ENCODE results near the gene ABCC3. TPM values are rescaled to one million over a fixed set of nuclear protein-coding genes. Genes with fewer than 3 reads are reported as not detected.

Gene ABCC3

GRCh38 chr17:50737118-50737698, 102.5 kb downstream of the ABCC3 start:
- Histone ChIP-seq H3K9me3 (ENCODE audit: control insufficient read depth, low read length) (no peaks in the 10 kb centered on the region), H2BK120ac (ENCODE audit: low read depth, low read length) (no peak overlapping the region), H2BK5ac (ENCODE audit: low read depth, low read length, poor library complexity, severe bottlenecking) (no peak overlapping the region), H3K79me1 (replicated peaks; ENCODE audit: low read length, poor library complexity, severe bottlenecking) (peaks cover 5% of the 10 kb centered on the region), H2BK15ac (ENCODE audit: low read depth, poor library complexity, severe bottlenecking) (no peak overlapping the region), H4K8ac (ENCODE audit: low read length) (no peak overlapping the region), H3K4me1 (ENCODE audit: control insufficient read depth, insufficient read depth, low read depth, low read length) (peaks cover 7% of the 10 kb centered on the region), H3K23ac (ENCODE audit: low read length in 2 of 2) (no peak overlapping the region), H3K18ac (ENCODE audit: low read depth in 1 of 2, low read length in 2 of 2) (no peak overlapping the region), H3K27ac (ENCODE audit: low read length, poor library complexity, severe bottlenecking) (no peak overlapping the region), H2AFZ (ENCODE audit: low read depth, low read length) (no peak overlapping the region), H3K9ac (ENCODE audit: low read length) (no peak overlapping the region), H2AK5ac (ENCODE audit: low read length, severe bottlenecking) (no peak overlapping the region), H3K4ac (ENCODE audit: low read depth in 1 of 2, low read length in 2 of 2) (no peak overlapping the region), H3K27me3 (ENCODE audit: control insufficient read depth in 1 of 2, insufficient read depth in 1 of 2, low read length in 2 of 2) (no peaks in the 10 kb centered on the region), H3K36me3 (ENCODE audit: control insufficient read depth in 1 of 2, insufficient read depth in 2 of 2, low read depth in 1 of 2, low read length in 2 of 2) (peaks cover 11 to 50% of the 10 kb centered on the region in 2 experiments), H3K4me2 (ENCODE audit: low read length, poor library complexity, severe bottlenecking) (no peak overlapping the region), H4K91ac (ENCODE audit: low read length) (no peak overlapping the region), H3K4me3 (ENCODE audit: insufficient read depth in 1 of 2, low read depth in 1 of 2, low read length in 2 of 2) (no peak overlapping the region), H2BK12ac (ENCODE audit: low read length in 2 of 2) (no peak overlapping the region), H3K14ac (ENCODE audit: low read length in 2 of 2) (no peak overlapping the region)
- 98% methylated on average over 2 of the region's 2 CpGs for WGBS
- DNase-seq, result no peak

GRCh38 chr17:50739098-50739497, 104.4 kb downstream of the ABCC3 start:
- Histone ChIP-seq H4K8ac (ENCODE audit: low read length) (no peak overlapping the region), H3K36me3 (ENCODE audit: control insufficient read depth in 1 of 2, insufficient read depth in 2 of 2, low read depth in 1 of 2, low read length in 2 of 2) (peaks cover 19 to 67% of the 10 kb centered on the region in 2 experiments), H3K4ac (ENCODE audit: low read depth in 1 of 2, low read length in 2 of 2) (no peak overlapping the region), H2BK12ac (ENCODE audit: low read length in 2 of 2) (no peak overlapping the region), H3K9ac (ENCODE audit: low read length) (peak overlapping the region; percentile 12), H3K79me1 (replicated peaks; ENCODE audit: low read length, poor library complexity, severe bottlenecking) (peaks cover 7% of the 10 kb centered on the region), H3K4me3 (ENCODE audit: insufficient read depth in 1 of 2, low read depth in 1 of 2, low read length in 2 of 2) (no peak overlapping the region), H3K4me1 (ENCODE audit: control insufficient read depth, insufficient read depth, low read depth, low read length) (peaks cover 7% of the 10 kb centered on the region), H2BK120ac (ENCODE audit: low read depth, low read length) (no peak overlapping the region), H3K27ac (ENCODE audit: low read length, poor library complexity, severe bottlenecking) (no peak overlapping the region), H2AFZ (ENCODE audit: low read depth, low read length) (no peak overlapping the region), H2BK5ac (ENCODE audit: low read depth, low read length, poor library complexity, severe bottlenecking) (no peak overlapping the region), H3K4me2 (ENCODE audit: low read length, poor library complexity, severe bottlenecking) (no peak overlapping the region), H3K9me3 (ENCODE audit: control insufficient read depth, low read length) (no peaks in the 10 kb centered on the region), H3K27me3 (ENCODE audit: control insufficient read depth in 1 of 2, insufficient read depth in 1 of 2, low read length in 2 of 2) (no peaks in the 10 kb centered on the region), H4K91ac (ENCODE audit: low read length) (no peak overlapping the region), H2BK15ac (ENCODE audit: low read depth, poor library complexity, severe bottlenecking) (no peak overlapping the region), H3K14ac (ENCODE audit: low read length in 2 of 2) (no peak overlapping the region), H2AK5ac (ENCODE audit: low read length, severe bottlenecking) (no peak overlapping the region), H3K18ac (ENCODE audit: low read depth in 1 of 2, low read length in 2 of 2) (no peak overlapping the region), H3K23ac (ENCODE audit: low read length in 2 of 2) (no peak overlapping the region)
- no peak for DNase-seq
- 80% methylated on average over 1 of the region's 2 CpGs for WGBS

Small RNAs within 50 kb of the gene (small RNA-seq; reads per million reads assigned to genes)
- gene RF00019 (ENCODE audit: low read depth), result not detected
